HG02973 (cell line): ENCODE measurements around the gene CPM.

Experiments
- ATAC-seq: cut with Tn5 transposase; IDR thresholded peaks from one replicate; pipeline ENCODE4 v1.9.1; 2021; ENCODE audit warnings: moderate library complexity; ENCODE audit not compliant: unreplicated experiment

The CPM gene

DNA sequence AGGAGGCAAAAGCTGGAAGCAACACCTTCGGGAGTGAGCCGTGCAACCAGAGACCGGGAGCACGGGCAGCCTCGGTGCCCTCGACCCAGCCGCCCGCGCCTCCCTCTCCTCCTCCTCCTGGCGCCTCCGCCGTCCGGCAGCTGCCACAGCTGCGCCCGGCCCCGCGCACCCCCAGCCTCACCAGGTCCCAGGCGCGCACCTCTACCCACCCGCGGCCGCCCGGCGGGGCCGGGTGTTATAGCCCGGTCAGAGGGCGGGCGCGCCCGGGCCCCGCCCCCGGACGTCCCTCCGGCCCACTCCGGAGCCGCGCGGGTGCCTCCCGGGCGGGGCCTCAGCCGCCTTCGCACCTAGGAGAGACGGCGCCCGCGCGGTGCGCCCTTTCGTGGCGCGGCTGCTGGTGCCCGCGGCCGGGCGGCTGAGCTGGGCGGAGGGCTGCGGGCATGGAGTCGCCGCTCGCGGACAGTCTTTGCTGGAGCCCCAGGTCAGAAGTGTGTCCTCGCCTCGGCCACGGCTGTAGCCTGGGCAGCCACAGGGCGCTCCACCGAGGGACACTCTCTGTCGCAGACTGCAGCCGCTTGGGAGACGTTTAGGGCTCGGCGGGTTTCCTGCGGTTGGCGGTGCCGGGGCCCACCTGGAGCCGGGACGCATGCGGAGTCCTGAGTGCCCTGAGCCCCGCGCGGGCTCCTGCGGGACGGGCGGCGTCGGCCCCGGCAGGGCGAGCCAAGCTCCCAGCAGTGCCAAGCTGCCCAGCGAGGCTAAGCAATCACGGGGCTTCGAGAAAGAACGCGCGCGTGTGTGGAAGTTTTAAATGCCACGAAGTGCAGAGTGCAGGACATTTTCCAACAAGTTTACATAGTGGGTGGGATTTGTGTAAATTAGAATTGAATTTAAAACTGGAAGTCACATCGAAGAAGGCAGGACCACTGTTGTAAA is at the start of gene CPM:
TSS of gene CPM (minus strand) at position 211 of the 933 bp plus-strand sequence. CDS start 334 bp downstream, outside the sequence.
- peak; percentile 92 for ATAC-seq

DNA sequence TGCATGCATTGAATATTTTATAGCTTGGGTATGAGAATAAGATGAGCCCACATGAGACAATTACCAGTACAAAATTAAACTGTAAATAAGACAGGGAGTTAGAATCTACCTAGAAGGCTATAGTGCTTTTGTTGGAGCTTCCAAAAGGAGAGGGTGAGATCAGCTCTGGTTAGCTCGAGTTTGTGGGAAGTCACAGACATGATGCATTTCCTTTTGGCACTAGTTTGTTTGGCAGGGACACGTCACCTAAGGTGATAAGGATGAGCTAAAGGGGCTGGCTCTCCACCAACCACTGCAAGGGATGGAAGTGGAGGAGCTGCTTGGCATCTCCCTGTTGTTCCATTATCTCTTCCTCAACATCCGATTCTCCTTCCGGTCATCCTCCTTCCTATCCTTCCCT is 48.5 kb upstream of the CPM start:
- ATAC-seq, result no peak

- no peak for ATAC-seq
Observed at GRCh38 chr12:68980476-68981212, 47.7 kb upstream of the CPM start.

GRCh38 chr12:68978678-68979077 is 45.7 kb upstream of the CPM start:
- no peak for ATAC-seq

GRCh38 chr12:68977909-68978610 is 45.1 kb upstream of the CPM start:
- ATAC-seq, result no peak

DNA sequence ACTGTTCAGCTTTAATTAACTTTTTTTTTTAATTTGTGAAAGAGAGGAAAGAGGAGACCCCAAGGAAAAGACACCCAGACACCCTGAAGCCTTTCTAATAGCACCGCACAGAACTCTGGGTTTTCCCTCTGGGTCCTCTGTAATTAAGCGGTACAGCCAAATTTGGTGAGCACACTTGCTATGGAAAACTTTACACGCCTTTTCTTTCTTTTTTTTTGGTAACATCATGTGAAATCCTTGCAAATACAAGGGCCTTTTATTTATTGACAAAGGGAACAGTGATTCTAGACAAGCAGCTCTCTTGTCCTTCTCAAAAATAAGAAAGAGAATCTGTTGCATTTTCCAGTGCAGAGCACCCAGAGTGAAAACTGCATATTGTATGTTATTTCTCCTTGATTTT is 44.4 kb upstream of the CPM start:
- no peak for ATAC-seq

DNA sequence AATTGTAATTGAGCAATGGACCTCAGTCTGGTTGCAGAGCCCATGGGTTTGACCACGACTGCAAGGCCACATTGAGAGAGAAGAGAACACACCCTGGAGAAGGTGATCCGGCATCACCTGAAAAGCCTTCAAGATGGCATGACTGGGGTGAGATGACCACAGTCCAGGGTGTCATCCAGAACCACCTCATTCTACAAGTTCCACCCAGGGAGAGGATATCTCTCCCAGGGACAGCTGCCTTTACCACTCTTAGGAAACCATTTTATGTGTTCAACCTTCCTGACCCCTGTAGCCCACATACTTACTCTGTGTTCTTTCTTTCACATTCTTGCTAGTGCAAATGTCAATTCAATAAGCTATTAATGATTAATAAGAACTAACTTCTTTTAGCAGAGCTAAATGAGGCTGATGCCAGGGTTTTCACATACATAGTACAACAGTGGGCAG is 43.4 kb upstream of the CPM start:
- ATAC-seq, result no peak

DNA sequence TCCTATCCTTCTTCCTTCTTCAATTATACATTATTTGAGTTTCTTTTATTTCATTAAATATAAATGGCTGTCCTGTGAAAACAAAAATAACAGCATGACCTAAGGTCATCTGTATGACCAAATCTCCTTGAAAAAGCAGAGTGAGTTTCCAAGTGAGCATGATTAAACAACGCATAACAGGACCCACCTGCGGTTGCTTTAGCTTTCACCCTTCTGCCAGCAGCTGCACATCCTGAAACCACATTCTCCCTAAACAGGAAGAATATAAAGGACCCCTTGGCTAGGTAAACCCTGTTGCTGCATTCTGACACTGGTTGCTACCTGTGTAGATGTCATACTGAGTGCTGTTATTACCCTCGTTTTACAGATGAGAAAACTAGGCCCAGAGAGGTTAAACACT is 42.8 kb upstream of the CPM start:
- ATAC-seq, result no peak

DNA sequence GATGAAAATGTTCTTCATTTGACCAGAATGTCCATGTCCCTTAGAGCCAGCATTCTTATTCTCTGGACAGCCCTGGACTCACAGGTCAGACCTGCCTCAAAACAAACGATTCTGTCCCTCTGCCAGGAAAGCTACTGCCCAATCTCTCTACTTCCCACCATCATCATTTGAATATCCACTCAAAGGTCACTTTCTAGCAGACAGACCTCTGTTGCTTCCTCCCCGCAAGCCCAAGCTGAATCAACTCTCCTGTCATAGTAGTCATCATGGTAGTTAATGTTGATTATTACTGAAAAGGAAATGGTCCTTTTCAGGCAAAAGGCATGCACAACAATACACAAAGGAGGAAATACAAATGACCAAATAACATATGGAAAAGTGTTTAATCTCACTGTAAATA is 39.6 kb upstream of the CPM start:
- no peak for ATAC-seq

GRCh38 chr12:68971404-68971803 is 38.4 kb upstream of the CPM start:
- ATAC-seq, result no peak

DNA sequence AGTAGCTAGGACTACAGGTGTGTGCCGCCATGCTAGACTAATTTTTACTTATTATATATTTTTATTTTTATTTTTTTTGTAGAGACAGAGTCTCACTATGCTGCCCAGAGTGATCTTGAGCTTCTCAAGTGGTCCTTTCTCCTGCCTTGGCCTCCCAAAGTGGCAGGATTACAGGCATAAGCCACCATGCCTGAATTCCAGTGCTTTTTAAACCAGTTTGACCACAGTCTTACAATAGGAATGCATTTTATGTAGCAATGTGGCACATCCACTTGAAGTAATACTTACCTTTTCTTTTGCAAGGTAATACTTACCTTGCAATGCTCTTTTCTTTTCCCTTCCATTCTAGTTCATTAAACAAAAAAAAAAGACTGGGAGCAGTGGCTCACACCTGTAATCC is 38.0 kb upstream of the CPM start:
- no peak for ATAC-seq

- no peak for ATAC-seq
Observed at GRCh38 chr12:68970306-68970705, 37.3 kb upstream of the CPM start.

- ATAC-seq, result peak; percentile 63
Observed at GRCh38 chr12:68967046-68967445, 34.1 kb upstream of the CPM start.

GRCh38 chr12:68963856-68964745 is 31.1 kb upstream of the CPM start:
- no peak for ATAC-seq

DNA sequence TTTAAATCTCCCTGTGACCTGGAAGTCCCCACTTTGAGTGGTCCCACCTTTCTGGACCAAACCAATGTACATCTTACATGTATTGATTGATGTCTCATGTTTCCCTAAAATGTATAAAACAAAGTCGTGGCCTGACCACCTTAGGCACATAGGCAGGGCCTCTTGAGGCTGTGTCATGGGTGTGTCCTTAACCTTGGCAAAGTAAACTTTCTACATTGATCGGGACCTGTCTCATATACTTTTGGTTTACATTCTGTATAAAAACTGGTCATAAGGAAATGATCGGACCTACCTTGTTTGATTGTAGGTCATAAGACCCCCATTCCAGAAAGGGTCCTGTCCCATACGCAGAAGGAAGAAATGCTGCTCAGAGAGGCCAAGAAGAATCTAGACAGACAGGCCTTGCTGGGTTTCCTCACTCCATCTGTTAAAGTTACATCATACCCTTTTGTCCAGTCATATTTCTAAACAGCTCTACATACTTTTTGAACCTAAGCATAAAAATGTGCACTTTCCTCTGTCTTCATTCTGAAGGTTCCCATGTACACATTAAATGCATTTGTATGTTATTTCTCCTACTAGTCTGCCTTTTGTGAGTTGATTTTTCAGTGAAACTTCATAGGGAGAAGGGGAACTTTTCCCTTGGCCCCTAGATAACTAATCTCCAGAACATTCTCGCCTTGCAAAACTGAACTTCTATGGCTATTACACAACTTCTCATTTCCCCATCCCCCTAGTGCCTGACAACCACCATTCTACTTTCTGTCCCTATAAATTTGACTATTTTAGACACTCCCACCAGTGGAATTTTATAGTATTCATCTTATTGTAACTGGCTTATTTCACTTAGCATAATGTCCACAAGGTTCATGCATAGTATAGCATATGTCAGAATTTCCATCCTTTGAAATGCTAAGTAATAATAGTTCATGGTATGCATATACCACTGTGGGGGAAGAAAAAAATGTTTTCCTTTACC is 30.2 kb upstream of the CPM start:
- ATAC-seq, result no peak

DNA sequence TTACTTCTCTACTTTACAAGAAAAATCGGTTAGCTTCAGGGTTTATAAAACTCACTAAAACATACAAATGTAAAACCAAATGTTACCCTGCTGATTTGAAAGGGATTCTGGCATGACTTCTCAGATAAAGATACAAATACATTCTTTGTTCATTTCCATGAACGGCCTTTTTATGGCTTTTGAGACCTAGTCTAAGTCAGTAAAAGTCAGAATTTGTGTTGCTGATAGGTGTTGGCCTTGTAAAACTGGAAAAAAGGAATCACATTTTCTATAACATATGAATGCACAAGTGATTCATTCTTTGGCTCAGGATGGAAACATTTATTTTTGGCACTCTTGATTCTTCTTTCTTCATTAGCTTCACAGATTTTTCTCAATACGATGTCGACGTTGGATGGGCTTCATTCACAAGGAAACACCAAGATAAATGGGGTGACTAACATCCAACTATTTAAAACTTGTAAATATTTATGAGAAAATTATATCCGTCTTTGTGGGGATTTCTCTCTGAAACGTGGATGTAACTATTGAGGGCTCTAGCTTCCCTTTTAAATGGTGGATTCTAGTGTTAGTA is 27.0 kb upstream of the CPM start:
- no peak for ATAC-seq

DNA sequence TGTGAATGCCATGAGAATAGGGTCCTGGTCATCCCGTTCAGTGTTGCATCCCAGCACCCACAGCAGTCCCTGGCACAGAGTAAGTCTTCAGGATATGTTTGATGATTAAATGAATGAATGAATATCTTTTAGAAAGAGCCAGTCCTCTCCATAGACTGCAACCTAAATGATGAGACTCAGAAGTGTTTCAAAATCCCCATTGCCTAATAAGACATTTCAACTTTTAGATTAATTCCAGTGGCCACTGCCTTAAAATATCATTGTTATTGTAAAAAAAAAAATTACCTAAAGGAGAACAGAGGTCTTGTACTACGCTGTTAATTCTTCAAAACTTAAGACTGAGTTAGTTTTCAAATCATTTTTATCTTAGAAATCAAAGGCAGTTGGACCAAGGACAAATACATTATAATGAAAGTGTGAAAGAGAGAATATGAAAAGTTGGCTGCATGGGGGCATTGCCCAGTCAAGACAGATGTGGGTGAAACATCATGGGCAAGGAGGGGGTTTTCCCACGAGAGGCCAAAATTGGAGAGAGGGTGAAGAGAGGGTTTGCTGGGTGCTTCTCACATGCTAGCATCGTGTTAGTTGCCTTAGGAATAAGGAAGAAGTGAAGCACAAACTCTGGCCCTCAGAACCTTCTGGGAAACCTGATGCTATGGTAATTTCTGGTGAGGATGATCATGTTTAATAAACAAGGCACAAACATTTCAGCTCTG is 26.3 kb upstream of the CPM start:
- ATAC-seq, result no peak

DNA sequence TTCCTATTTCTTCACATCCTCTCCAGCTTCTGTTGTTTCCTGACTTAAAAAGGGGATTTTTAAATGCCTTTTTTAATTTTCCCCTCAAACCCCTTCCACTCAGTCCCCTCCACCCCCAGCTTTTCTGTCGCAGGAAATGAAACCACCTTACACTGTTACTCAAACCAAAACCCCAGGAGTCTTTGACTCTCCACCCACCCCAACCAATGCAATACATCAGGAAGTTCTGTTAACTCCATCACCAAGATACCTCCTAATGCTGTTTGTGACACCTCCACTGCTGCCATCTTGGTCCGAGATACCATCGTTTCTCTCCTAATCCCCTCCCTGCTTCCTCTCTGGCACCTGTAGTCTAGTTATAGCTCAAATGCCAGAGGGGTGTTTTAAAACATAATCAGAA is 25.4 kb upstream of the CPM start:
- peak; percentile 94 for ATAC-seq
